GM08714 (cell line): ENCODE results near the gene PPM1M.

ENCODE experiments used
- H3K4me3 ChIP-seq: fragments of 200-500 bp; sonication (Bioruptor generic); 2 replicates; pipeline ENCODE4 v1.5.1; 2014; ENCODE audit warnings: mild to moderate bottlenecking, low read length, inconsistent platforms
- ZNF274 ChIP-seq: IDR thresholded peaks from 2 replicates; pipeline ENCODE4 v1.6.1; 2012; ENCODE audit warnings: mild to moderate bottlenecking, low read depth, low read length

Gene PPM1M

DNA sequence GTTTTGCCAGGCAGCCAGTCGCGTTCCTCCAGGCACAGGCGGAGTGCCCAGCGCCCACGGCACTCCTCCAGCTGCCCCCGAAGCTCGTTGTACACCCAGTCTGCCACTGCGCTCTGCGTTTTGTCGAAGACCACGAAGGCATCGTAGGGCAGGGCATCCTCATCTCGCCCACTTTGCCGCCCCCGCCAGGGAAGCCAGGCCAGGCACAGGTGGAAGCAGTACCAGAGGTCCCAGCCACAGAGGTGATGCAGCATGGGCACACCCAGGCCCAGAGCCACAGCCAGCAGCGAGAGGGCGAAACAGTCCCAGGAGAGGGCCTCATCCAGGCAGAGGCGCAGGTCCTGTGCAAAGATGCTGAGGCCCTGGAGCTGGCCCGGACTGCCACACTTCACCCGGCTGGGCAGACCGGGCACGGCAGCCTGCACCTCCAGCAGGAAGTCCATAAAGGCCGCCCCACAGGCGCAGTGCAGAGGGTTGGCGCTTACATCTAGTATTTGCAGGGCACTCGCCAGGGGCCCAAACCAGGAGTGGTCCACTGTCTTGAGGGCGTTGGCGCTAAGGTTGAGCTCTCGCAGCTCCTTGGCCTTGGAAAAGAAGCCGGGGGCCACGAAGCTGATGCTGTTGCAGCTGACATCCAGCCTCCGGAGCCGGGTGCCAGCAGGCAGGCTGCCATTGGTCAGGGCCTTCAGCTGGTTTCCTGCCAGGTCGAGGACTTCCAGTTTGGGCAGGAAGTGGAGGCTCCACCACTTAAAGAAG is 23.8 kb upstream of the PPM1M start:
- H3K4me3 ChIP-seq, result no peak overlapping the region
- no peak for TF ChIP-seq ZNF274

DNA sequence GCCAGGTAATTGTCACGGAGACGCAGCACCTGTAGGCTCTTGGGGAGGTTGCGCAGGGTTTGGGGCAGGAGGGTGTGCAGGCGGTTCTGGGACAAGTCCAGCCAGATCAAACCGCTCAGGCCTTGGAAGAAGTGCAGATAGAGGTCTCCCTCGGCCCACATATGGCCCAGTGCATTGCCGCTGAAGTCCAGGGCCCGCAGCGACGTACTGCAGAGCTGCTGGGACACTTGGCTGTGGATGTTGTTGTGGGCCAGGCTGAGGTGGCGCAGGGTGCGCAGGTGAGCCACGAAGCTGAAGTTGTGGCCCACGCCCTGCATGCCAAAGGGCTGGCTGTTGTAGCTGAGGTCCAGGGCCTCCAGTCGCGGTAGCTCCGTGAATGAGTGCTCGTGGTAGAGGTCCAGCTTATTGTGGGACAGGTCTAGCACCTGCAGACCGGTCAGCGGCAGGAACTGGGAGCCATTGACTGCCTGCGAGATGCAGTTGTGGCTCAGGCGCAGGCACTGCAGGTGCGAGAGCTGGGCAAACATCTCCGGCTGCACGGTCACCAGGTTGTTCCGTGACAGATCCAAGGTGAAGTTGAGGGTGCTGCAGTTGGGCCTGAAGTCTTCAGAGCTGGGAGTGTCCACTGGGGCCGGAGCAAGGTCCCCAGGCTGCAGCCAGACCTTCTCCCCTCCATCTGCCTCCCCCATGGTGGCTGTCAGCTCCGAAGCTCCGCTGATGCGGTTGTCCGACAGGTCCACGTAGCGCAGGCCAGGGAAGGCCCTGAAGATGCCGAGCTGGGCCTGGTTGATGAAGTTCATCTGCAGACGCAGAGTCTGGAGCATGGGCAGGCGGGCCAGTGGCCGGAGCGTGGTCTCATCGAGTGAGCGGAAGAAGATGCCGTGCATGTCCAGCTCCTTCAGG is 23.0 kb upstream of the PPM1M start:
- TF ChIP-seq ZNF274, result no peak
- H3K4me3 ChIP-seq, result no peak overlapping the region

DNA sequence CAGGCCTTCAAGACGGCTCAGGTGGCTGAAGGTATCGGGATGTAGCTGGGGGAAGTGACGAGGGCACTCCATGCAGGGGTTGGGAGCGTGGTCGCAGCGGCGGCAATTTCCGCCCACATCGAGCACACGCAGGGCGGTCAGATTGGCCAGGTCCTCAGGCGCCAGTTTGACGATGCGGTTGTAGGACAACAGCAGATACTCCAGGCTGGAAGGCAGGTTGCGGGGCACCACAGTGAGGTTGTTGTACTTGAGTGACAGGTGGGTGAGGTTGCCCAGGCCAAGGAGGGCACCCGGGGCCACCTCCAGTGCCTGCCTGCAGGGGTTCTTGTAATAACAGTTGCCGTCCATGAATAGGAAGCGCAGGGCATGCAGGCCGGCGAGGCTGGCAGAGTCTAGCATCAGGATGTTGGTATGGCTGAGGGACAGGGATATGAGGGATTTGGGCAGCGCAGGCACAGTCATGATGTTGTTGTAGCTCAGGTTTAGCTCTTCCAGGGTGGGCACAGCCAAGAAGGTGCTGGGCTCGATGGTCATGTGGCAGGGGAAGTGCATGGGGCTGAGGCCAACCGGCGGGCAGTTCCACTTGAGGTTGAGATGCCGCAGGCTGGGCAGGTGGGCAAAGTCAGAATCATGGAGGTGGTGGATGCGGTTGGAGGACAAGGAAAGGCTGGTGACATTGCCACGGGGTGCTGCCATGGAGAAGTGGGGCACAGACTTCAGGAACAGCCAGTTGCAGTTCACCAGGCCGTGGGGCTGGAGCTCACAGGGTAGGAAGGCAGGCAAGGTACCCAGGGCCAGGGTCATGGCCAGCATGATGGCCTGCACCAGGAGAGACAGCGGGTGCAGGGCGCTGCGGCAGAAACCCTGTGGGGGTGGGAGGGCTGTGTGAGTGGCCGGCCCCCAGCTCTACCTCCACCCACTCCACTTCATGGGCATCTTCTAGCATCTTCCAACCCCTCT is 21.8 kb upstream of the PPM1M start:
- H3K4me3 ChIP-seq, result no peak overlapping the region; the same call in 1 of the 2 replicates
- TF ChIP-seq ZNF274, result no peak

DNA sequence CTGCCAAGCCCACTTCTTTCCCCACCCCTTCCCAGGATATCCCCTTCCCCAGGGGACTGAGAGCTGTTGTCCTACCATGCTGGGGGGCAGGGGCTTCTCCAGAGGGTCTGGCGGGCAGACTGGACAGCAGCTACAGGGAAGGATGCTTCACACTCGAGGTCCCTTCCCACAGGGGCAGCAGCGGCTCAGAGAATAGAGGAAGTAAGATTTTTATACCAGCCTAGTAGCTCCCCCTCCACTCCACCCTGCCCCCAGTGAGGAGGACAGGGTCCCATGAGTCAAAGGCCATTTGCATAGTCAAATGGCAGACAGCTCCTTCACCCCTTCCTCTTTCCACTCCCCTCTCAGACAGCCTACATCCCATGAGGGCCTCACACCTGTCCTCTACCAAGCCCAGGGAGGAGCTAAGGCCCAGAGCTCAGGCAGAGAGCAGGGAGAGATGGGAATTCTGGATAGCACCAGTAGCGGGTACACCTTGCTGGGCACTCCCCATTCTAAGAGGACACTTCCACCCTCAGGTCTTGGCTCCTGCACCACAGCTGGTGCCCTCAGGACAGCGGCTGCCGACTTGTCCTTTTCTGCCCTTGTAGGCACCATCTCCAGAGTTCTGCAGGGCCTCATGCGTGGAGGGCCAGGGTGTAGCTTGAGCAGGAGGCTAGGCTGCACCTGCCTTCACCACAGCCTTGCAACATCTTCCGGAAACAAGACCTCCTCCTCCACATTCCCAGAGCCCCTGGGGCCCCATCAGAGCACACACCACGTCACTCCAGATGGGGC is 19.9 kb upstream of the PPM1M start, which contains the start of gene TLR9:
TLR9 (minus strand) TSS at position 194 of the 777 bp plus-strand sequence; CDS start at position 78, 116 bp downstream.
- peak within 1 kb of the TSS; percentile 31; the same call in 1 of the 2 replicates for H3K4me3 ChIP-seq
- no peak for TF ChIP-seq ZNF274

DNA sequence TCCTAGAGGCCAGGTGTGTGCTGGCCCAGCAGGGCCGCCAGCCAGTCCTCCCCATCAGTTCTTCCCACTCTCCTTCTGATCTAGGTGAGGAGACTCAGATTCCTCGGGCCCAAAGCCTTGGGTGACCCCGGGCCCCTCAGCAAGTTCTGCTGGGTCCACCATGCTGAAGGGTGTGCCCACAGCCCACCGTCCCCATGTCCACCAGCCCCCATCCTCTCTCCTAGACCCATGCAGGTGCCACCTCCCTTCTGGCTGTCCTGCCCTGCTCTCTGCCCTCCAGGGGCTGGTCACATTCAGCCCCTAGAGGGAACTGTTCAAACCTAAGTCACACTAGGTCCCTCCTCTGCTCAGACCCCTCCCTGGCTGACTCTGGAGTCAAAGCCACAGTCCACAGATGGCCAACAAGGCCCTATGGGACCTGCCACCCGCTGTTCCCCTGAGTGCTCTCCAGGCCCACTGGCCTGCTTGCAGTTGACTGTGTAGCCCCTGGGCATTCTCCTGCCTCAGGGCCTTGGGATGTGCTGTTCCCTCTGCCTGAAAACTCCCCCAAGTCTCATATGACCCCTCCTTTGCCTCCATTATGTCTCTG is 19.2 kb upstream of the PPM1M start:
- no peak for TF ChIP-seq ZNF274
- H3K4me3 ChIP-seq, result no peak overlapping the region

DNA sequence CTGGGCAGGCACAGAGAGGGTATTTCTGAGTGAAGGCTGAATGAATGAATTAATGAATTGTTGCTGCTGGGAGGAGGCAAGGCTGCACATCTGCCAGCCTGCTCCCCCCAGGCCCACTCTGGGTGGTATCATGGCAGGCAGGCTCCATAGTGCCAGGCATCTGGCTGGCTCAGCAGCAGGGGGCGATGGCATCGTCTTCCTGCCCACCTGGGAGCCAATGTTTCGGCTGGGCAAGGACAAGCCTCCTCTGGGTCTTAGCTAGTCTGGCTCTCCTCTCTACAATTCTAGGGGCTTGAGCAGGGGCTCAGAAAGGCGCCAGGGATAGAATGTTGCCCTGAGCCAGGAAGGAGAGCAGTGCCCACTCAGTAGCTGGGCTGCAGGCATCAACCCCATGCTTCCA is 18.4 kb upstream of the PPM1M start:
- no peak overlapping the region for H3K4me3 ChIP-seq
- no peak for TF ChIP-seq ZNF274

DNA sequence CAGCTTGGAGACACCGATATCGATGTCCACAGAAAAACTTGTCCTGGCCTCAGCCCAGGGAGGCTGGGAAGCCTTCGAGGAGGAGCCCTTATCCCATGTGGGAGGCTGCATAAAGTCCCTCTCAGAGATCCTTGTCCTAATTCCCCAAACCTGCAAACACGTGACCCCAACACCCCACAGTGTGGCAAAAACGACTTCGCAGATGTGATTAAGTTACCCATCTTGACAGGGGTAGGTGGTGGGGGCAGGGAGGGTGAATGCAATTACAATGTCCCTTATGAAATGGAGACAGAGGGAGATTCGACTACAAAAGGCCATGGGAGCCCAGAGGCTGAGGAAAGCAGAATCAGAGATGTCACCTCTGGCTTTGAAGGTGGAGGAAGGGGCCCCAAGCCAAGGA is 17.8 kb upstream of the PPM1M start:
- TF ChIP-seq ZNF274, result no peak
- H3K4me3 ChIP-seq, result no peak overlapping the region

GRCh38 chr3:52228266-52228665 is 17.3 kb upstream of the PPM1M start:
- no peak overlapping the region for H3K4me3 ChIP-seq
- TF ChIP-seq ZNF274, result no peak

GRCh38 chr3:52228751-52229291 is 16.7 kb upstream of the PPM1M start:
- H3K4me3 ChIP-seq, result no peak overlapping the region
- TF ChIP-seq ZNF274, result no peak

DNA sequence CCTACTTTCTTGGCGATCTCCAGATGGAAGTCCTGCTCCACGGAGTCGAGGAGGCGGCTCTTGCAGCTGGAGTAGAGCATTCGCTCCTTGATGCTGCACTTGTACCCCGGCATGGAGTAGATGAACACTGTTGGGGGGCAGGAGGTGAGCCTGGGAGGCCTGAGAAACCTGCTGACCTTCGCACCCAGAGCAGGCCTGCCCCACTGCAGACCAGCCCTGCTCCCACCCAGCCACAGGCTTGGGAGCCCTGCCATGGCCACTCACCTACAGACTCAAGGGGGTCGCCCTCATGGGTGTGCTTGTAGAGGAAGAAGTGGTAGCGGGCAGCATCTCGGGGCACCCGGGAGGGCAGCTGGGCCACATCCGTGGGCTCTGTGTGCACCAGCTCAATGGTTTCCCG is 15.9 kb upstream of the PPM1M start:
- no peak for TF ChIP-seq ZNF274
- no peak overlapping the region for H3K4me3 ChIP-seq

GRCh38 chr3:52230461-52230860 is 15.1 kb upstream of the PPM1M start:
- no peak for TF ChIP-seq ZNF274
- no peak overlapping the region for H3K4me3 ChIP-seq

- no peak for TF ChIP-seq ZNF274
- H3K4me3 ChIP-seq, result no peak overlapping the region
These were observed 14.6 kb upstream of the PPM1M start for GRCh38 chr3:52230889-52231499.
